ENCODE data around the gene GAB2.
"Not testable (repeated sequence)": the region's sequence is repeated elsewhere in the genome, so short reads cannot be mapped to it uniquely, and the experiment has no call there.

Gene GAB2

GRCh38 chr11:78365381-78365792 is 52.2 kb downstream of the GAB2 start:
- no peak for DNase-seq (ENCODE audit: low read depth in 2 of 2)

DNA sequence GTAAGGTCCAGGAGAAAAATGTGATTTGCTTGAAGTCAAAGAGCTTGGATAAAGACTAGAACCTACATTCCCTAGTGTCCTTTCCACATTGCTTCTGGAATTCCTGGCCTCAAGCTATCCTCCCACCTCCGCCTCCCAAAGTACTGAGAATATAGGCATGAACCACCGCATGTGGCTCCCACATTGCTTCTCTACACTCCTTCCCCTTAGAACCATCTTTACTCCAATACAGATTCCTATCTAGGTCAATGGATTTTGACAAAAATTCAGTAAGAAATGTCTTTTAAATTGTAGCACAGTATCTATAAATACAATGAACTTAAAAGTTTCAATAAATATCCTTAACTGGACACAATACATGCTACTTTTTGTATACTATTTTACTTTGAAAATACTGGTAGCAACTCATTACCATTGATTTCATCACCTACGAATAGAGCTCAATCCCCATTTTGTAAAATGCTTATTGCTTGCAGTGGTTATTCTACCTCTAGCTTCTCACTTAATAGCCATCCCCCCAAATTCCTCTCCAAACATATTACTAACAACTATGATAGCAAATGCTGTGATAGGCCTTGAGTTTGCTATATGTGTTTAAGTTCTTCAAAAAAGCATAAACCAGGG is 53.4 kb downstream of the GAB2 start:
- DNase-seq (ENCODE audit: low read depth in 2 of 2) = no peak

DNA sequence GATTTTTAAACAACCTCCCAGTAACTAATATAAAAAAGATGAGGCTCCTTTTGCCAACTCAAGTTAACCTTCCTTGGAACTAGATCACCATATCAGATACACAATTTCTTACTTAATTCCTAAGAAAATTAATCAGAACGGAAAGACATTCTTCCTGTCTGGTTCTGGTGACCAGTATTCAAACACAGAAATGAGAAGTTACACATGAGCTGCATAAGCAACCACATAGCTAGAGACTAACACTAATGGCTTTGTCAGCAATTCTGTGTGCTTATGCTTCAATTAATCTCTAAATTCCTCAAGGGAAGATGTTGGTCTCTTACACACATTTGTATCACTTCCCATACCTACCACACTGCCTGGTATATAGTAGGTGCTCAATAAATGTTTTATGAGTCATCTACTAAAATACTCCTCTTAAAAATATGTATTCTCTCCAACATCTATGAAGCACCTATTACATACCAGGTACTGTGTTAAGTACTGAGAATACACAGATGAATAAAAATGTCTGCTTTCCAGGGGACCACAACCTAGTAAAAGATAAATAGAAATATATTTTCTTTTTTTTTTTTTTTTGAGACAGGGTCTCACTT is 54.5 kb downstream of the GAB2 start:
- no peak for DNase-seq (ENCODE audit: low read depth in 2 of 2)

DNA sequence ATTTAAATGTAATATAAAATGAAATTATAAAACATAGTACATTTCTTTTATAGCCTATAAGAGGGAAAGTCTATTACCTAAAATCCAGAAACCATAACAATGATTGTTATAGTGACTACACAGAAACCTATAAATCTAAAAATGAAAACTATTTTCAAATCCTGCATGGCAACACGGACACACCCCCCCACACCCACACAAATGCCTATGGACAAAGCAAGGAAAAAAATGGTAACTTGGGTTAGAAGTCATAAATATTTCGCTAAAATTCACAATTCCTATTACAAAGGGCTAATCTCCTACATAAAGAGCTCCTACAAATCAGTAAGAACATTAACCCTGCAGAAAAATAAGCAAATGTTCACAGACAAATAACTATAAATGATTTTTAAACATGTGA is 56.4 kb downstream of the GAB2 start:
- no peak for DNase-seq (ENCODE audit: low read depth in 2 of 2)

- DNase-seq (ENCODE audit: low read depth in 2 of 2) = no peak
Observed at GRCh38 chr11:78359921-78360320, 57.7 kb downstream of the GAB2 start.

DNA sequence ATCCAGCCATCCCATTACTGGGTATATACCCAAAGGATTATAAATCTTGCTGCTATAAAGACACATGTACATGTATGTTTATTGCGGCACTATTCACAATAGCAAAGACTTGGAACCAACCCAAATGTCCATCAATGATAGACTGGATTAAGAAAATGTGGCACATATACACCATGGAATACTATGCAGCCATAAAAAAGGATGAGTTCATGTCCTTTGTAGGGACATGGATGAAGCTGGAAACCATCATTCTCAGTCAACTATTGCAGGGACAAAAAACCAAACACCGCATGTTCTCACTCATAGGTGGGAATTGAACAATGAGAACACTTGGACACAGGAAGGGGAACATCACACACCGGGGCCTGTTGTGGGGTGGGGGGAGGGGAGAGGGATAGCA is 59.7 kb downstream of the GAB2 start:
- DNase-seq (ENCODE audit: low read depth in 2 of 2) = not testable (repeated sequence)

DNA sequence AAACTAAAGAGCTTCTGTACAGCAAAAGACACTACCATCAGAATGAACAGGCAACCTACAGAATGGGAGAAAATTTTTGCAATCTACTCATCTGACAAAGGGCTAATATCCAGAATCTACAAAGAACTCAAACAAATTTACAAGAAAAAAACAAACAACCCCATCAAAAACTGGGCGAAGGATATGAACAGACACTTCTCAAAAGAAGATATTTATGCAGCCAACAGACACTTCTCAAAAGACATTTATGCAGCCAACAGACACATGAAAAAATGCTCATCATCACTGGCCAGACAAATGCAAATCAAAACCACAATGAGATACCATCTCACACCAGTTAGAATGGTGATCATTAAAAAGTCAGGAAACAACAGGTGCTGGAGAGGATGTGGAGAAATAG is 60.2 kb downstream of the GAB2 start:
- DNase-seq (ENCODE audit: low read depth in 2 of 2) = not testable (repeated sequence)

GRCh38 chr11:78355742-78356141 is 61.9 kb downstream of the GAB2 start:
- DNase-seq (ENCODE audit: low read depth in 2 of 2) = not testable (repeated sequence)

- DNase-seq (ENCODE audit: low read depth in 2 of 2) = no peak
Observed at GRCh38 chr11:78355309-78355705, 62.3 kb downstream of the GAB2 start.

GRCh38 chr11:78354408-78355308 is 63.0 kb downstream of the GAB2 start:
- DNase-seq (ENCODE audit: low read depth in 2 of 2) = no peak

DNA sequence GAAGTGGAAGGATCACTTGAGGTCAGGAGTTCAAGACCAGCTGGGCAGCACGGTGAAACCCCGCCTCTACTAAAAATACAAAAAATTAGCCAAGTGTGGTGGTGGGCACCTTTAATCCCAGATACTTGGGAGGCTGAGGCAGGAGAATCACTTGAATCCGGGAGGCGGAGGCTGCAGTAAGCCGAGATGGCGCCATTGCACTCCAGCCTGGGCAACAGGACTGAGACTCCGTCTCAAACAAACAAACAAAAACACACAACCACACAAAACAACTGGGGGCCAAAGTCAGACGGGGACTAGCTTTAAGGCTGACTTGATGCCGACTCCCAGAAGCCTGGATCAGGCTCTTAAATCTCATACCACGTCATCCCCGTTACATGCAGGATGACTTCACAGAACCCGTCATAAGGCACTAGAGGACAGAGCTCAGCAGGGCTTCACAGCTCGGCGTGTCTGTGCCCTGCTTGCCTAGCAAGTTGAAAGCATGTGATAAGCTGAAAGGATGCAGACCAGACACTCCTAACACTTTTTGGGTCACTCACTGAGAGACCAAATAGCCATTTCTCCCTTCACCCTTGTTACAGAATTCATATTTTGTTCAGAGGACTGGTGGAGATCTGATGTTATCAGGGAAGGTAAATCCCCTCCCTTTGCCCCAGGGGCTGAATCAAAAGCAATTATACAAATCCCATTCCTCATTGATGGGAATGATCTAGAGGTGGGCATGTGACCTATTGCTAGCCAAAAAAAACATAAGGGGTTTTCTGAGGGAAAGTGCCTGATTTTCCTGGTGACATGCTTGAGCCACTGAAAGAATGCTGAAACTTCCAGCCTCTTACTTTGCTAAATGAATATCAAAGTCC is 65.4 kb downstream of the GAB2 start:
- DNase-seq (ENCODE audit: low read depth in 2 of 2) = no peak

GRCh38 chr11:78351193-78351592 is 66.4 kb downstream of the GAB2 start:
- DNase-seq (ENCODE audit: low read depth in 2 of 2) = no peak

GRCh38 chr11:78350646-78351165 is 66.9 kb downstream of the GAB2 start:
- DNase-seq (ENCODE audit: low read depth in 2 of 2) = no peak

GRCh38 chr11:78350091-78350645 is 67.5 kb downstream of the GAB2 start:
- DNase-seq (ENCODE audit: low read depth in 2 of 2) = no peak

DNA sequence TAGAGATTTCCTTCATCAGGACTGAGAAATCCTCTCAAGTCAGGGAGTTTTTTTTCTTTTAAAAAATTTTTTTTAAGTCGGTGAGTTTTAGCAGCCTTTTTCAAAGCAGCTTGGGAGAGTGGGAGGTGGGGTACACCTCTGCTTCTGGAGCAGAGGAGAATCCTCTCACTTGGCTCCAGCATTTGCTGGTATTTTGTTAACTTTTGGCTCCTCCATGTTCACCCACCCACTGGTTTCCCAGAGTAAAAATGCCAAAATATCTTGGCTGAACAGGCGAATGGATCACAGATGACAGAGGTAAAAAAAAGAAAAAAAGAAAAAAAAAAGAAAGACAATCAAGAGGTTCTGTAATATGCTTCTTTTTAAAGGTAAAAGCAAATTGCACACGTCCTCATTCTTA is 68.0 kb downstream of the GAB2 start:
- DNase-seq (ENCODE audit: low read depth in 2 of 2) = no peak

DNA sequence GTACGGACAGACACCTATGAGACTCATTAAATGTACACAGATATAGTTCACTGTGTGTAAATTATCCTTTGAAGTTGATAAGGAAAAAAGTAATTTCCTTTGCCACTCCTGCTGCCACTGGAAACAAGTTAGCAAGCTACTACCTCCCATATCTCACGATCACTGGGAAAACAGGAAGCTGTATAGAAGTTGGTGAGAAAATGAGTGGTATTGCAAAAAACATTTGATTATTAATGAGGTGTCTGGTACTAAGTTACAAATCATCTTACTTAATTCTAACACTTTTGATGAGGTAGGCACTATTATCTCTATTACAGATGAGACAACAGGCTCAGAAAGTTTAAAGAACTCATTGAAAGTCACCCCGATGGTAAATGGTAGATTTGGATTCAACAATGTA is 68.5 kb downstream of the GAB2 start:
- DNase-seq (ENCODE audit: low read depth in 2 of 2) = no peak

GRCh38 chr11:78347956-78348355 is 69.7 kb downstream of the GAB2 start:
- DNase-seq (ENCODE audit: low read depth in 2 of 2) = no peak

GRCh38 chr11:78346799-78347198 is 70.8 kb downstream of the GAB2 start:
- no peak for DNase-seq (ENCODE audit: low read depth in 2 of 2)

- DNase-seq (ENCODE audit: low read depth in 2 of 2) = no peak
Observed at GRCh38 chr11:78345450-78345849, 72.2 kb downstream of the GAB2 start.

GRCh38 chr11:78344676-78345075 is 72.9 kb downstream of the GAB2 start:
- no peak for DNase-seq (ENCODE audit: low read depth in 2 of 2)

DNA sequence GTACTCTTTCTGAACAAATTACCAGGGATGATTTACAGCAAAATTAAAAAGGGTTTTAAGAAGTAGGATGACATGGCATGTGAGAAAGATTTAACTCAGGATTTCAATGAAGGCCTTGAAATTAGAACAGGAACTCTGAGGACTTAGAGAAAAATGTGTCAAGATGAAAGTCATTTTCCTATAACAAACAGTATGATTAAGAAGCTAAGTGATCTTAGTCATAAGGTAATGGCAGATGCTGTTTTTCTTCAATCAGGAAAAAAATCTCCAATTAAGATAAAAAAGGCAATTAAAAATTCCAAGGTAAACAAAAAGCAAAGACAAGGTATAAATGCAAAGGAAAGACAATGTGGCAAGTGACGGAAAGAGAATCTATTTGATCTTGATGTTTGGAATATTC is 73.5 kb downstream of the GAB2 start:
- DNase-seq (ENCODE audit: low read depth in 2 of 2) = no peak

Data from stimulated activated CD4-positive, alpha-beta T cell treated with anti-CD3 and anti-CD28 coated beads, Interleukin-4, amount 100 ng/mL, for 48 hours (primary cell).